H9 (cell line): Measurements from ENCODE around the gene ACSBG1. TPM values are rescaled to one million over a fixed set of nuclear protein-coding genes. Genes with fewer than 3 reads are reported as not detected.

Source experiments
- DNase-seq: peaks from one replicate; pipeline ENCODE4 v3.0.0-alpha.2; 2017
- H2AFZ ChIP-seq: one replicate; pipeline ENCODE4 v1.6.1; 2013; ENCODE audit warnings: mild to moderate bottlenecking, low read length, control low read depth, moderate library complexity
- H2AK5ac ChIP-seq: 2 replicates; pipeline ENCODE4 v1.6.1; 2013; ENCODE audit warnings: low read length, control low read depth, mixed read lengths; ENCODE audit not compliant: insufficient read length
- H2BK120ac ChIP-seq: one replicate; pipeline ENCODE4 v1.6.1; 2013; ENCODE audit warnings: low read depth, mild to moderate bottlenecking, low read length, control low read depth, inconsistent platforms; ENCODE audit not compliant: poor library complexity, severe bottlenecking
- H2BK12ac ChIP-seq: 2 replicates; pipeline ENCODE4 v1.6.1; 2013; ENCODE audit warnings: low read length, control low read depth, mixed read lengths, low read depth; ENCODE audit not compliant: insufficient read length
- H2BK15ac ChIP-seq: 2 replicates; pipeline ENCODE4 v1.6.1; 2013; ENCODE audit warnings: low read depth, low read length, control low read depth
- H2BK20ac ChIP-seq: one replicate; pipeline ENCODE4 v1.6.1; 2013; ENCODE audit warnings: low read depth, mild to moderate bottlenecking, low read length, control low read depth, inconsistent platforms; ENCODE audit not compliant: poor library complexity, severe bottlenecking
- H2BK5ac ChIP-seq: 2 replicates; pipeline ENCODE4 v1.6.1; 2013; ENCODE audit warnings: low read length, control low read depth, mixed read lengths; ENCODE audit not compliant: insufficient read length
- H3K14ac ChIP-seq: 2 replicates; pipeline ENCODE4 v1.6.1; 2013; ENCODE audit warnings: low read length, control low read depth; ENCODE audit not compliant: insufficient read depth
- H3K18ac ChIP-seq: 2 replicates; pipeline ENCODE4 v1.6.1; 2013; ENCODE audit warnings: low read depth, mild to moderate bottlenecking, mixed read lengths, low read length, control low read depth; ENCODE audit not compliant: insufficient read length
- H3K23ac ChIP-seq: 2 replicates; pipeline ENCODE4 v1.6.1; 2013; ENCODE audit warnings: low read length, control low read depth, mixed read lengths, low read depth; ENCODE audit not compliant: insufficient read length
- H3K23me2 ChIP-seq: 2 replicates; pipeline ENCODE4 v1.6.1; 2013; ENCODE audit warnings: low read depth, mild to moderate bottlenecking, mixed read lengths, low read length, control low read depth; ENCODE audit not compliant: insufficient read length, poor library complexity, severe bottlenecking
- H3K27ac ChIP-seq: 2 replicates; pipeline ENCODE4 v1.5.1; 2013; ENCODE audit warnings: low read length, control low read depth, mixed read lengths, low read depth; ENCODE audit not compliant: insufficient read length
- H3K27me3 ChIP-seq: 2 replicates; pipeline ENCODE4 v1.6.1; 2013; ENCODE audit warnings: low read length, control low read depth, inconsistent platforms; ENCODE audit not compliant: insufficient read depth
- H3K4ac ChIP-seq: 2 replicates; pipeline ENCODE4 v1.6.1; 2013; ENCODE audit warnings: low read depth, mild to moderate bottlenecking, control low read depth, inconsistent platforms, low read length, moderate library complexity
- H3K4me1 ChIP-seq: 2 replicates; pipeline ENCODE4 v1.6.1; 2013; ENCODE audit warnings: low read length, control low read depth, inconsistent platforms; ENCODE audit not compliant: insufficient read depth
- H3K4me2 ChIP-seq: 2 replicates; pipeline ENCODE4 v1.6.1; 2013; ENCODE audit warnings: low read length, control low read depth, mixed read lengths; ENCODE audit not compliant: insufficient read length, insufficient read depth
- H3K56ac ChIP-seq: 2 replicates; pipeline ENCODE4 v1.6.1; 2013; ENCODE audit warnings: low read depth, mild to moderate bottlenecking, mixed read lengths, low read length, control low read depth; ENCODE audit not compliant: insufficient read length
- H3K79me1 ChIP-seq: 2 replicates; pipeline ENCODE4 v1.6.1; 2013; ENCODE audit warnings: low read depth, mild to moderate bottlenecking, moderate library complexity, low read length, control low read depth, inconsistent platforms; ENCODE audit not compliant: insufficient read depth, poor library complexity, severe bottlenecking
- H3K79me2 ChIP-seq: 2 replicates; pipeline ENCODE4 v1.6.1; 2013; ENCODE audit warnings: low read length, control low read depth, inconsistent platforms; ENCODE audit not compliant: insufficient read depth
- H3K9ac ChIP-seq: 2 replicates; pipeline ENCODE4 v1.6.1; 2013; ENCODE audit warnings: low read length, control low read depth, mixed read lengths; ENCODE audit not compliant: insufficient read length; ENCODE audit errors: extremely low read depth
- H3K9me3 ChIP-seq: one replicate; pipeline ENCODE4 v1.6.1; 2013; ENCODE audit warnings: low read depth, low read length, inconsistent platforms; ENCODE audit not compliant: control insufficient read depth
- H3T11ph ChIP-seq: one replicate; pipeline ENCODE4 v1.6.1; 2013; ENCODE audit warnings: mild to moderate bottlenecking, low read length, control low read depth, inconsistent platforms
- H4K20me1 ChIP-seq: one replicate; pipeline ENCODE4 v1.6.1; 2013; ENCODE audit not compliant: control insufficient read depth, insufficient read length, insufficient read depth
- H4K5ac ChIP-seq: 2 replicates; pipeline ENCODE4 v1.6.1; 2013; ENCODE audit warnings: low read depth, mild to moderate bottlenecking, mixed read lengths, low read length, control low read depth; ENCODE audit not compliant: insufficient read length
- H4K8ac ChIP-seq: replicated peaks from 2 replicates; pipeline ENCODE4 v1.6.1; 2013; ENCODE audit warnings: low read length, control low read depth, mixed read lengths, low read depth; ENCODE audit not compliant: insufficient read length
- H4K91ac ChIP-seq: 2 replicates; pipeline ENCODE4 v1.6.1; 2013; ENCODE audit warnings: low read depth, mild to moderate bottlenecking, moderate library complexity, mixed read lengths, low read length, control low read depth; ENCODE audit not compliant: insufficient read length
- H3K27ac Mint-ChIP-seq, 3 experiments: 2 replicates in 2 of 3; 3 replicates in 1 of 3; pipeline ENCODE4 v1.8.0; 2020 to 2021; ENCODE audit warnings: mixed read lengths in 3 of 3, mild to moderate bottlenecking in 1 of 3, moderate library complexity in 1 of 3
- H3K27me3 Mint-ChIP-seq: 2 replicates; pipeline ENCODE4 v1.8.0; 2021; ENCODE audit warnings: low read depth, mild to moderate bottlenecking, moderate library complexity, mixed read lengths
- H3K36me3 Mint-ChIP-seq, 3 experiments: 2 replicates in 2 of 3; 3 replicates in 1 of 3; pipeline ENCODE4 v1.8.0; 2020 to 2021; ENCODE audit warnings: low read depth in 3 of 3, mixed read lengths in 3 of 3; ENCODE audit not compliant: insufficient read depth in 1 of 3
- H3K4me1 Mint-ChIP-seq, 2 experiments: 2 replicates each; pipeline ENCODE4 v1.8.0; 2020; ENCODE audit warnings: mixed read lengths in 2 of 2
- H3K4me3 Mint-ChIP-seq, 2 experiments: 2 replicates in 1 of 2; 3 replicates in 1 of 2; pipeline ENCODE4 v1.8.0; 2020 to 2021; ENCODE audit warnings: mild to moderate bottlenecking in 2 of 2, mixed read lengths in 2 of 2, moderate library complexity in 1 of 2
- H3K9me3 Mint-ChIP-seq, 2 experiments: 2 replicates in 1 of 2; 3 replicates in 1 of 2; pipeline ENCODE4 v1.8.0; 2020; ENCODE audit warnings: mild to moderate bottlenecking in 2 of 2, mixed read lengths in 2 of 2, moderate library complexity in 1 of 2
- WGBS: extraction: QIAGEN DNeasy Blood & Tissue Kit; methylation state at CpG from one replicate; pipeline ENCODE4 v1.1.7; 2013; ENCODE audit warnings: missing lambda C conversion rate, low lambda C conversion rate, mixed read lengths; ENCODE audit not compliant: insufficient read length; ENCODE audit errors: extremely low coverage; 5-methylcytosine and 5-hydroxymethylcytosine counted together
- total RNA-seq: library from RNA; stranded (reverse); gene quantifications from 2 replicates; pipeline ENCODE4 v1.2.1, GENCODE V29; 2021
- TF ChIP-seq, protein P1 (sequence below): fragments of 200-600 bp; sonication (generic); conservative IDR thresholded peaks from 3 replicates; pipeline ENCODE4 v1.8.0; 2021; ENCODE audit warnings: antibody characterized with exemption, mild to moderate bottlenecking

Gene ACSBG1
- total RNA-seq, 1 experiment from 2014 or later, result 2.2 TPM

DNA sequence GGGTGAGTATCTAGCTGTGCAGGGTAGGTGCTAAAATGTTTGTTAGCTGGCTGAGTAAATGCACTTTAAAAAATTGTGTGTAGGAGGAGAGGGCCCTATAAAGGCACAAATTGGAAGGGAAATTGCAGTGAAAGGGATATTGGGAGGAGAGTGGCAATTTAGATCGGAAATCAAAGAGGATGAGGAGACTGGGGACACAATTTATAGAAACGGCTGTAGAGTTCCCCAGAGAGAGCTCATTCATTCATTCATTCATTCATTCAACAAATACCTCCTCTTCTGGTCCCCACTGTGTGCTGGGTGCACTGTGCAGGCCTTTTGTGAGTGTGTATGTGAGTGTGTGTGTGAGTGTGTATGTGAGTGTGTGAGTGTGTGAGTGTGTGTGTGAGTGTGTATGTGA, 32.4 kb upstream of the ACSBG1 start:
- Histone ChIP-seq H2BK5ac (no peak overlapping the region), H4K8ac (no peak overlapping the region), H3K4me2 (no peak overlapping the region), H3K27me3 (no peaks in the 10 kb centered on the region), H2AK5ac (no peak overlapping the region), H2BK12ac (no peak overlapping the region), H3K23me2 (peaks cover 4% of the 10 kb centered on the region), H4K91ac (no peak overlapping the region), H3K9ac (no peak overlapping the region), H2AFZ (no peak overlapping the region), H3K14ac (no peak overlapping the region), H3K4me1 (no peaks in the 10 kb centered on the region), H4K20me1 (no peaks in the 10 kb centered on the region), H3T11ph (no peak overlapping the region), H3K27ac (no peak overlapping the region), H3K23ac (no peak overlapping the region), H2BK20ac (no peak overlapping the region), H3K18ac (no peak overlapping the region), H3K56ac (no peak overlapping the region), H4K5ac (no peak overlapping the region), H2BK15ac (no peak overlapping the region), H3K79me1 (no peaks in the 10 kb centered on the region), H3K79me2 (no peaks in the 10 kb centered on the region), H3K4ac (no peak overlapping the region), H2BK120ac (no peak overlapping the region), H3K9me3 (no peaks in the 10 kb centered on the region)
- Mint-ChIP-seq H3K4me1 (0 out of 4 replicates have a peak, but pooled peaks cover 0 to 2% of the 10 kb centered on the region in 2 experiments), H3K27me3 (no peaks in the 10 kb centered on the region; the same call in 1 of the 2 replicates), H3K27ac (no peak overlapping the region), H3K9me3 (no peaks in the 10 kb centered on the region), H3K4me3 (no peak overlapping the region), H3K36me3 (no peaks in the 10 kb centered on the region)
- WGBS, result no CpG with 5 or more reads among the region's 2 CpGs
- DNase-seq, result no peak
- TF ChIP-seq, protein P1, sequence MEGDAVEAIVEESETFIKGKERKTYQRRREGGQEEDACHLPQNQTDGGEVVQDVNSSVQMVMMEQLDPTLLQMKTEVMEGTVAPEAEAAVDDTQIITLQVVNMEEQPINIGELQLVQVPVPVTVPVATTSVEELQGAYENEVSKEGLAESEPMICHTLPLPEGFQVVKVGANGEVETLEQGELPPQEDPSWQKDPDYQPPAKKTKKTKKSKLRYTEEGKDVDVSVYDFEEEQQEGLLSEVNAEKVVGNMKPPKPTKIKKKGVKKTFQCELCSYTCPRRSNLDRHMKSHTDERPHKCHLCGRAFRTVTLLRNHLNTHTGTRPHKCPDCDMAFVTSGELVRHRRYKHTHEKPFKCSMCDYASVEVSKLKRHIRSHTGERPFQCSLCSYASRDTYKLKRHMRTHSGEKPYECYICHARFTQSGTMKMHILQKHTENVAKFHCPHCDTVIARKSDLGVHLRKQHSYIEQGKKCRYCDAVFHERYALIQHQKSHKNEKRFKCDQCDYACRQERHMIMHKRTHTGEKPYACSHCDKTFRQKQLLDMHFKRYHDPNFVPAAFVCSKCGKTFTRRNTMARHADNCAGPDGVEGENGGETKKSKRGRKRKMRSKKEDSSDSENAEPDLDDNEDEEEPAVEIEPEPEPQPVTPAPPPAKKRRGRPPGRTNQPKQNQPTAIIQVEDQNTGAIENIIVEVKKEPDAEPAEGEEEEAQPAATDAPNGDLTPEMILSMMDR, result no peak
